Hepatocyte (in vitro differentiated cells): Measurements from ENCODE around the gene FIZ1. TPM values are rescaled to one million over a fixed set of nuclear protein-coding genes. Genes with fewer than 3 reads are reported as not detected.
A peak's percentile ranks its signal among the peaks of the same experiment; 100 is the strongest.

Source experiments
- DNase-seq: peaks from one replicate; pipeline ENCODE4 v3.0.0-alpha.2; 2016; ENCODE audit warnings: low spot score
- H2AFZ ChIP-seq: fragments of 200-600 bp; sonication (generic); 2 replicates; pipeline ENCODE4 v1.6.0; 2016; ENCODE audit warnings: antibody characterized with exemption, mild to moderate bottlenecking
- H3K27ac ChIP-seq: fragments of 200-600 bp; sonication (generic); 2 replicates; pipeline ENCODE4 v1.5.1; 2016; ENCODE audit warnings: mild to moderate bottlenecking
- H3K27me3 ChIP-seq: fragments of 200-600 bp; sonication (generic); 2 replicates; pipeline ENCODE4 v1.6.1; 2016
- H3K36me3 ChIP-seq: fragments of 200-600 bp; sonication (generic); replicated peaks from 2 replicates; pipeline ENCODE4 v1.5.1; 2016; ENCODE audit warnings: low read depth; ENCODE audit not compliant: insufficient read depth
- H3K4me1 ChIP-seq: fragments of 200-600 bp; sonication (generic); 2 replicates; pipeline ENCODE4 v1.5.1; 2016; ENCODE audit warnings: mild to moderate bottlenecking, moderate library complexity; ENCODE audit not compliant: insufficient read depth
- H3K4me2 ChIP-seq: fragments of 200-600 bp; sonication (generic); 2 replicates; pipeline ENCODE4 v1.6.0; 2016
- H3K4me3 ChIP-seq: fragments of 200-600 bp; sonication (generic); 2 replicates; pipeline ENCODE4 v1.5.1; 2016; ENCODE audit warnings: mild to moderate bottlenecking
- H3K79me2 ChIP-seq: fragments of 200-600 bp; sonication (generic); 2 replicates; pipeline ENCODE4 v1.6.0; 2017; ENCODE audit warnings: mild to moderate bottlenecking
- H3K9me2 ChIP-seq: fragments of 200-600 bp; sonication (generic); replicated peaks from 2 replicates; pipeline ENCODE4 v1.6.0; 2017; ENCODE audit warnings: mild to moderate bottlenecking; ENCODE audit not compliant: insufficient read depth
- H3K9me3 ChIP-seq: fragments of 200-600 bp; sonication (generic); 2 replicates; pipeline ENCODE4 v1.5.1; 2016; ENCODE audit warnings: low read depth, mild to moderate bottlenecking
- H4K20me1 ChIP-seq: fragments of 200-600 bp; sonication (generic); 2 replicates; pipeline ENCODE4 v1.6.0; 2016; ENCODE audit warnings: mild to moderate bottlenecking; ENCODE audit not compliant: insufficient read depth, poor library complexity, severe bottlenecking
- EZH2 ChIP-seq: fragments of 200-600 bp; sonication (generic); IDR thresholded peaks from 2 replicates; pipeline ENCODE4 v1.6.1; 2016; ENCODE audit warnings: antibody characterized with exemption, mild to moderate bottlenecking, borderline replicate concordance
- EZH2phosphoT487 ChIP-seq: fragments of 200-600 bp; sonication (generic); IDR thresholded peaks from one replicate; pipeline ENCODE4 v1.6.1; 2018; ENCODE audit warnings: antibody characterized with exemption, mild to moderate bottlenecking, low read depth, moderate library complexity; ENCODE audit not compliant: unreplicated experiment, severe bottlenecking
- WGBS: methylation state at CpG from one replicate; pipeline ENCODE4 v1.1.6; 2016; ENCODE audit warnings: low lambda C conversion rate; ENCODE audit errors: missing lambda C conversion rate; 5-methylcytosine and 5-hydroxymethylcytosine counted together
- polyA plus RNA-seq: library from polyadenylated mRNA; unstranded; fragments of >200 nt; fragmentation: Nextera tagmentation; extraction: Ambion mirVana; gene quantifications from 2 replicates; pipeline ENCODE4 v1.2.1, GENCODE V29; 2016
- total RNA-seq: library from RNA; depleted of rRNA; stranded (reverse); fragments of >200 nt; gene quantifications from 2 replicates; pipeline ENCODE4 v1.2.3, GENCODE V29; 2014
- TF ChIP-seq, protein P1 (sequence below): fragments of 200-600 bp; sonication (generic); IDR thresholded peaks from 2 replicates; pipeline ENCODE4 v1.5.1; 2016; ENCODE audit warnings: antibody characterized with exemption, mild to moderate bottlenecking; ENCODE audit not compliant: poor library complexity

FIZ1 gene
- total and polyA plus RNA-seq, 2 experiments from 2014 or later, result 3.8 to 16.4 TPM

GRCh38 chr19:55605207-55605636, 5.9 kb upstream of the FIZ1 start:
- Histone ChIP-seq H3K4me3 (no peak overlapping the region), H3K79me2 (peaks cover 46% of the 10 kb centered on the region), H3K4me1 (peaks cover 19% of the 10 kb centered on the region), H3K36me3 (no peaks in the 10 kb centered on the region), H3K27ac (peak overlapping the region; percentile 95), H3K4me2 (peak overlapping the region; percentile 86), H3K9me3 (no peaks in the 10 kb centered on the region), H4K20me1 (peaks cover 6% of the 10 kb centered on the region), H3K27me3 (no peaks in the 10 kb centered on the region), H2AFZ (no peak overlapping the region), H3K9me2 (no peaks in the 10 kb centered on the region)
- 0% methylated on average over 16 of the region's 43 CpGs for WGBS
- DNase-seq, result peak; percentile 99
- TF ChIP-seq EZH2phosphoT487, result no peak
- TF ChIP-seq, protein P1, sequence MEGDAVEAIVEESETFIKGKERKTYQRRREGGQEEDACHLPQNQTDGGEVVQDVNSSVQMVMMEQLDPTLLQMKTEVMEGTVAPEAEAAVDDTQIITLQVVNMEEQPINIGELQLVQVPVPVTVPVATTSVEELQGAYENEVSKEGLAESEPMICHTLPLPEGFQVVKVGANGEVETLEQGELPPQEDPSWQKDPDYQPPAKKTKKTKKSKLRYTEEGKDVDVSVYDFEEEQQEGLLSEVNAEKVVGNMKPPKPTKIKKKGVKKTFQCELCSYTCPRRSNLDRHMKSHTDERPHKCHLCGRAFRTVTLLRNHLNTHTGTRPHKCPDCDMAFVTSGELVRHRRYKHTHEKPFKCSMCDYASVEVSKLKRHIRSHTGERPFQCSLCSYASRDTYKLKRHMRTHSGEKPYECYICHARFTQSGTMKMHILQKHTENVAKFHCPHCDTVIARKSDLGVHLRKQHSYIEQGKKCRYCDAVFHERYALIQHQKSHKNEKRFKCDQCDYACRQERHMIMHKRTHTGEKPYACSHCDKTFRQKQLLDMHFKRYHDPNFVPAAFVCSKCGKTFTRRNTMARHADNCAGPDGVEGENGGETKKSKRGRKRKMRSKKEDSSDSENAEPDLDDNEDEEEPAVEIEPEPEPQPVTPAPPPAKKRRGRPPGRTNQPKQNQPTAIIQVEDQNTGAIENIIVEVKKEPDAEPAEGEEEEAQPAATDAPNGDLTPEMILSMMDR, result no peak
- TF ChIP-seq EZH2, result no peak

DNA sequence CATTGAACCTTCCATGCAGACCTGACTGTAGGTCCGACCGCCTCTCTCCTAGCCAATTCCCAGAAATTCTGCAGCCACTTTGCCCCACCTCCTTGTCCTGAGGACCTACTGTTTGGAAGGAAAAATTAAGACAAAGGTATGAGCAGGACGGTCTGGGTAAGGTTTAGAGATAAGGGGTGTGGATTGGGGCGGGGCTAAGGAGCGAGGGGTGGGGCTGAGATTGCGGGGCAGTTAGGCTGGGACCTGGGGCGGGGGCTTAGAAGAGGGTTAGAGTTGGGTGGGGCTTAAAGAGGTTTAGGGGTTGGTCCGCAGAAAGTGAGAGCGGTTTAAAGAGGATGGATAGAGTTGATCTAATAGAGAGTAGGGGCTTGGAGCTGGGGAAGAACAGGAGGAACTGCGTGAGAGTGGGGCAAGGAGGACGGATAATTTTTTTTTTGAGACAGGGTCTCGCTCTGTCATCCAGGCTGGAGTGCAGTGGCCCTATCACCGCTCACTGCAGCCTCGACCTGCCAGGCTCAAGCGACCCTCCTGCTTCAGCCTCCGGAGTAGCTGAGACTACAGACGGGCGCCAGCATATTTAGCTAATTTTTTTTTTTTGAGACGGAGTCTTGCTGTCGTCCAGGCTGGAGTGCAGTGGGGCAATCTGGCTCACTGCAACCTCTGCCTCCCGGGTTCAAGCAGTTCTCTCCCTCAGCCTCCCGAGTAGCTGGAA, 4.4 kb upstream of the FIZ1 start:
- H3K27ac ChIP-seq, result peak overlapping the region; percentile 95
- no peaks in the 10 kb centered on the region for H3K9me2 ChIP-seq
- H3K27me3 ChIP-seq, result no peaks in the 10 kb centered on the region
- H3K9me3 ChIP-seq, result no peaks in the 10 kb centered on the region
- no peak overlapping the region for H3K4me3 ChIP-seq
- DNase-seq, result no peak
- peaks cover 19% of the 10 kb centered on the region for H3K4me1 ChIP-seq
- peaks cover 31% of the 10 kb centered on the region for H3K79me2 ChIP-seq
- H4K20me1 ChIP-seq, result peaks cover 3% of the 10 kb centered on the region
- TF ChIP-seq EZH2phosphoT487, result no peak
- TF ChIP-seq, protein P1, result no peak
- TF ChIP-seq EZH2, result no peak
- 86% methylated on average over 17 of the region's 22 CpGs for WGBS
- no peaks in the 10 kb centered on the region for H3K36me3 ChIP-seq
- peak overlapping the region; percentile 78 for H3K4me2 ChIP-seq
- peak overlapping the region; percentile 29 for H2AFZ ChIP-seq

GRCh38 chr19:55603115-55603514, 3.8 kb upstream of the FIZ1 start:
- TF ChIP-seq EZH2phosphoT487, result no peak
- H4K20me1 ChIP-seq, result peaks cover 3% of the 10 kb centered on the region
- no peaks in the 10 kb centered on the region for H3K9me2 ChIP-seq
- H3K27me3 ChIP-seq, result no peaks in the 10 kb centered on the region
- 94% methylated on average over 20 of the region's 21 CpGs for WGBS
- no peak overlapping the region for H2AFZ ChIP-seq
- no peak overlapping the region for H3K4me2 ChIP-seq
- H3K9me3 ChIP-seq, result no peaks in the 10 kb centered on the region
- peaks cover 19% of the 10 kb centered on the region for H3K4me1 ChIP-seq
- H3K4me3 ChIP-seq, result no peak overlapping the region
- no peaks in the 10 kb centered on the region for H3K36me3 ChIP-seq
- no peak overlapping the region for H3K27ac ChIP-seq
- peaks cover 27% of the 10 kb centered on the region for H3K79me2 ChIP-seq
- no peak for DNase-seq

DNA sequence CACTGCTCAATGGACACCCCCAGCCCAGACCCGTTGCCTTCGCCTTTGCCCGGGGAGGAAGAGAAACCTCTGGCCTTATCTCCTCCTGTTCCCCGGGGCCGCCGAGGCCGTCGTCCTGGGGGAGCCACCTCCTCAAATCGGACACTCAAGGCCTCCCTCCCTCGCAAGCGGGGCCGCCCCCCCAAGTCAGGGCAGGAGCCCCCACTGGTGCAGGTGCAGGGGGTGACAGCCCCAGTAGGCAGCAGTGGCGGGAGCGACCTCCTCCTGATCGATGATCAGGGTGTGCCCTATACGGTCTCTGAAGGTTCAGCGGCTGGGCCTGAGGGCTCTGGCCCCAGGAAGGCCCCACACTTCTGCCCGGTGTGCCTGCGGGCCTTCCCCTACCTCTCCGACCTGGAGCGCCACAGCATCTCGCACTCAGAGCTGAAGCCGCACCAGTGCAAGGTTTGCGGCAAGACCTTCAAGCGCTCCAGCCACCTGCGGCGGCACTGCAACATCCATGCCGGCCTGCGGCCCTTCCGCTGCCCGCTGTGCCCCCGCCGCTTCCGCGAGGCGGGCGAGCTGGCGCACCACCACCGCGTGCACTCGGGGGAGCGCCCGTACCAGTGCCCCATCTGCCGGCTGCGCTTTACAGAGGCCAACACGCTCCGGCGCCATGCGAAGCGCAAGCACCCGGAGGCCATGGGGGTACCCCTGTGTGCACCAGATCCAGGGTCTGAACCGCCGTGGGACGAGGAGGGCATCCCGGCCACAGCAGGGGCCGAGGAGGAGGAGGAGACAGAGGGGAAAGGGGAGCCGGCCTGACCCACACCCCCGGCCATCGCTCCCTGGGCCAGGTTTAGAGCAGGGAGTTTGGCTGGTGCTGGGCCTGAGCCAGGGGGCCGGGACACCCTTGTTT, 3.0 kb upstream of the FIZ1 start:
- no peak for TF ChIP-seq EZH2
- TF ChIP-seq, protein P1, result no peak
- TF ChIP-seq EZH2phosphoT487, result no peak
- H3K4me2 ChIP-seq, result no peak overlapping the region
- H3K9me3 ChIP-seq, result no peaks in the 10 kb centered on the region
- no peak overlapping the region for H2AFZ ChIP-seq
- H4K20me1 ChIP-seq, result no peaks in the 10 kb centered on the region
- DNase-seq, result no peak
- H3K27ac ChIP-seq, result no peak overlapping the region
- no peak overlapping the region for H3K4me3 ChIP-seq
- no peaks in the 10 kb centered on the region for H3K9me2 ChIP-seq
- WGBS, result 98% methylated on average over 57 of the region's 60 CpGs
- H3K27me3 ChIP-seq, result no peaks in the 10 kb centered on the region
- H3K79me2 ChIP-seq, result peaks cover 19% of the 10 kb centered on the region
- H3K4me1 ChIP-seq, result peaks cover 19% of the 10 kb centered on the region
- H3K36me3 ChIP-seq, result no peaks in the 10 kb centered on the region
